Measurements from ENCODE around the gene PNKD.
A peak's percentile ranks its signal among the peaks of the same experiment; 100 is the strongest.

PNKD gene

GRCh38 chr2:218320704-218321336 lies 50.5 kb downstream of the PNKD start:
- no peak for DNase-seq

DNA sequence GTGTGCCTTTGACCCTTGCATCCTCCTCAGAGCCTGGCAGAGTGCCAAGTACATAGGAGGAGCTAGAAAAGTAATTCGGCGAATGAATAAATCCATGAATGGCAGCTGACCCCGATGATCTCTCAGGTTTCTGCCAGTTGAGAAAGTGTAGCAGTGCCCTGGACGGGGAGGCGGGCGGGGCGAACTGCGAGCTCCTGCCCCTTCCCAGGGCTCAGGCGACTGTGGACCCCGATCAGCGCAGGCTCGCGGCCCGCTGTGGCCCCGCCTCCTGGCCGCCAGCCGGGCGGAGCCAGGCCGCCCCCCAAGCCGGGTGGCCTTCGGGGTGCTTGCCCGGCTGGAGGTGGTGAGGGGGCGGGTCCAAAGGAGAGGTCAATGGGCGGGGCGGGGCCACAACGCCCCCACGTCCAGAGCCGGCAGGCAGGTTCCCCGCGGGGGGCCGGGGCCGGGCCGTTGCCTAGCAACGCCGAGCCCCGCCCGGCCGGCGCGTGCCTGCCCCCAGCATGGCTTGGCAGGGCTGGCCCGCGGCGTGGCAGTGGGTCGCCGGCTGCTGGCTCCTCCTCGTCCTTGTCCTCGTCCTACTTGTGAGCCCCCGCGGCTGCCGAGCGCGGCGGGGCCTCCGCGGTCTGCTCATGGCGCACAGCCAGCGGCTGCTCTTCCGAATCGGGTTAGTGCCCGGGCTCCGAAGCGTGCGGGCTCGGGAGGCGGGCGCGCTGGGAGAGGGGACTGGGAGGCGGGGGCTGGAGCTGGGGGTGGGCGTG lies 52.6 kb downstream of the PNKD start:
- DNase-seq: peak; percentile 37

GRCh38 chr2:218323526-218324472 lies 53.5 kb downstream of the PNKD start:
- no peak for DNase-seq

- DNase-seq: no peak
Observed at GRCh38 chr2:218325566-218326160, 55.3 kb downstream of the PNKD start.

DNA sequence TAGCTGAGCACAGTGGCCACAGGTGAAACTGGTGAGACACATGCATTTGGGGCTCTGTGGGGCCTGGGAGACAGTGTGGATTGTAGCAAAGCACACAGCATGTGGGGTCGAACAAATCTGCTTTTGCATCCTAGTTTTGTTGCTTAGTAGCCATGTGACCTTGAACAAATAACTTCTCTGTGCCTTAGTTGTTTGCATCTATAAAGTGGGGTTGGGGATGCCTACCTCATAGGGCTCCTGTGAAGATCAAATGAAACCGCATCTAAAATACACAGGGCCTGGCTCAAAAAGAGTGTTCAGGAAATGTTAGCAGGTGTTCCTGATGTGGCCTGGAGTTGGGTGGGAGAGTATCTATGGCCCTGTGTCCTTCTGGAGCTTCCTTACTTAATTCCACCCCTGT lies 56.0 kb downstream of the PNKD start:
- no peak for DNase-seq

DNA sequence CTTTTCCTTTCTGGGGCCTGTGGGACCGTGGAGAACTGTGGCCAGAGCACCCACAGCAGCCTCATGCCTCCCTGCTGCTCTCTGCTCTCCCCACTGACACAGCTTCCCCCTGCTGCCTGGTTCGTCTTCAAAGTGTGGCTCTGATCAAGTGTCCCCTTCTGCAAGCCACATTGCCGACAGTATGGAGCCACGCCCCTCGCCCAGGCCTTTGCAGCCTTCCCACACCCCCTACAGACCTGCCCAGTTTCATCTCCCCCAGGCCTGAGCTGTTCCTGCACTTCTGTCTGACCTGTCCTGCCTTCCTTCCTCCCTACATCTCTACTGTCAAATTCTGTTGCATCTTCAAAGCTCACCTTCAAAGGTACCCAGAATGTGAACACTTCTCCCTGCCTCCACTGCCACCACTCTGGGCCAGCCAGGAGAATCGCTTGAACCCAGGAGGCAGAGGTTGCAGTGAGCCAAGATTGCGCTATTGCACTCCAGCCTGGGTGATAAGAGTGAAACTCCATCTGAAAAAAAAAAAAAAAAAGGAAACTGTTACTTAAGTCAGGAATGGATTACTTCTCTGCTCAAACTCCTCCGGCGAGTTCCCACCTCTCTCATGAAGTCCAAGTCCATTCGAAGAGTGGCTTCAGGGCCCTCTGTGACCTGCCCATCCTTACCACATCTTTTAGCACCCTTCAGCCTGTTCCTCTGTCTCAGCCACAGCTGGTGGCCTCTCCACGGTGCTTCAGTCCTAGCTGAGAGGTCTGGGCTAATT lies 57.3 kb downstream of the PNKD start:
- no peak for DNase-seq

DNA sequence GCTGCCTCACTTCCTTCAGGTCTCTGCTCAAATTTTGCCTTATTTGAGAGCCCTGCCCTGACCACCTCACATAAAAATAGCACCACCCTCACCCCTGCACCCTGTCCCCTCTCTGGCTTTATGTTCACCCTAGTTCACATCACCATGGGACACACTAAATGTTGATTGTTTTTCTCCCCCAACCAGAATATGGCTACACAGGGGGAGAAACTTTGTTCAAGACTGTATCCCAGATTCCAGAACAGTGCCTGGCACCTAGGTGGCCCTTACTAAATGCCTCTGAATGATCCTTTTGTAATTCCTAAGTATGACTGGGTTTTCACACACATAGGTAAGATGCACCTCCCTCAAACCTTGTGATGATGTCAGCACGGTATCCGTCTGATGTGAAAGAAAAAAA lies 58.0 kb downstream of the PNKD start:
- DNase-seq: no peak

DNA sequence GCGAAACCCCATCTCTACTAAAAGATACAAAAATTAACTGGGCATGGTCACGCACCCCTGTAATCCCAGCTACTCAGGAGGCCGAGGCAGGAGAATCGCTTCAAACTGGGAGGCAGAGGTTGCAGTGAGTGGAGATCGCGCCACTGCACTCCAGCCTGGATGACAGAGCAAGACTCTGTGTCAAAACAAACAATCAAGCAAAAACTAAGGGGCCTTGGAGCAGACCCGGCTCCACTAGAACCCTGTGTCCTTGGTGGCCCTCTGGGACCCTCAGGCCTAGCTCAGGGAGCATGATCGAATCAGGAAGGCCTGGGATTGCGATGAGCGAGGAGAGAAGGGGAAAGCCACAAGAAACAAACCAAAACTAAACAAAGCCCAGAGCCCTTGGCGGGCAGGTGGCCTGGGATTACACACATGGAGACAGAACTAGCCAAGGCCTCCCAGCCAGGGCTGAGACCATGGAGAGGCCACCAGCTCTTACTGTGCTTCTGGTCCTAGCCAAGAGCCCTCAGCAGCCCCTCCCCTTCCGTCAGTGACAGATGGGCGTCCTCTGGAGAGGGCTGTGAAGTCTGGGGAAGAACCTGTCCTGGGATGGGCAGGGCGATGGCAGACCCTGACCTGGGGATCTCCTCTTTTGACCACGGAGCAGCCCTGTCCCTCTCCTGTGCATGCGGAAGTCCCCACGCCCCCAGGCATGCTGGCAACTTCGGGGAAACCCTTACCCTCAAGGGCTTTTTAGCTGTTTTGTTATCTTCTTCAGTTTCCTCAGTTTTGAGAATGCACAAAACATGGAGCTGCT lies 58.9 kb downstream of the PNKD start:
- no peak for DNase-seq

DNA sequence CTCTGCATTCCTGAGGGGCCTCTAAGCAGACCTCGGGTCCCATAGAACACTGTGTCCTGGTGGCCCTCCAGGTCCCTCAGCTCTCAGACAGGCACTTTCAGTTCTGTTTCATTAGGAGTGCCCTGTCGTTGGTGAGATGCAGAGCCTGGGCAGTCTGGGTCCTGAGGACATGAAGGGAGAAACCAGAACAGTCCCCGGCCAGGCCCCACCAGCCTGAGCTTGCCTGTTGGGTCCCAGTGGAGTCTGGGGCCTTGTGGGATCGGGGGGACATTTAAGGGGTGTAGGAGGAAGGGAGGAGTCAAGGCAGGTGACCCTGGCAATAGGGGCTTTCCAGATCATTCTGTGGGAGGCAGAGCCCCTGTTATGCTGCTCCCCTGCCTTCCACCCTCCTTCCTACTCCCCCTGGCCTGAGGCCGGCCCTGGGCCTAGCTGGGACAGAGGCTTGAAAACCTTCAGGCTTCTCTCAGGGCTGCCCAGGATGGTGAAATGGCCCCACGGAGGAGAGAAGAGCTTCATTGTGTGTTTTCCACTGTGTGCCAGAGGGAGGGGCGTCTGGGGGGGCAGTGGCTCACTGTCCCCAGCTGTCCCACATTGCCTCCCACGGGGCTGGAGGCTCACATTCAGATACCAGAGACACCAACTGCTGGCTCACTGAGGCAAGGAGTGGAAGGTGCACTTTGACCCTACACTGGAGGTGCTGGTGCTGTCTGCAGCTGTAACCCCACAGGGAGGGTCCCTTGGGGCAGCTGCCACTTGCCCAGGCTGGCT lies 59.7 kb downstream of the PNKD start:
- DNase-seq: no peak

- DNase-seq: no peak
Observed at GRCh38 chr2:218331745-218332144, 61.4 kb downstream of the PNKD start.

- no peak for DNase-seq
Observed at GRCh38 chr2:218332288-218332687, 62.0 kb downstream of the PNKD start.

- no peak for DNase-seq
Observed at GRCh38 chr2:218332920-218333645, 62.8 kb downstream of the PNKD start.

DNA sequence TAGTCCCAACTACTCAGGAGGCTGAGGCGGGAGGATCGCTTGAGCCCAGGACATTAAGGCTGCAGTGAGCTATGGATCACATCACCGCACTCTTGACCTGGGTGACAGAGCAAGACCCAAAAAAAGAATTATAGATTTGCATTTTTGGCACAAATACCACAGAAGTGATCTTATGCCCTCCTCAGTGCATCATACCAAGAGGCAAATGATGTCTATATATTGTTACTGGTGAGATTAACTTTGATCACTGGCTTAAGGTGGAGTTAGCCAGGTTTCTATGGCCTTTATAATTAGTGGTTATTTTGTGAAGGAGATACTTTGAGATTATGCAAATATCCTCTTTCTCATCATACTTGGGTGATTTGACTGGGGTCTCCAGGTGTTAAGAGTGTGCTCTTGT lies 64.2 kb downstream of the PNKD start:
- no peak for DNase-seq

DNA sequence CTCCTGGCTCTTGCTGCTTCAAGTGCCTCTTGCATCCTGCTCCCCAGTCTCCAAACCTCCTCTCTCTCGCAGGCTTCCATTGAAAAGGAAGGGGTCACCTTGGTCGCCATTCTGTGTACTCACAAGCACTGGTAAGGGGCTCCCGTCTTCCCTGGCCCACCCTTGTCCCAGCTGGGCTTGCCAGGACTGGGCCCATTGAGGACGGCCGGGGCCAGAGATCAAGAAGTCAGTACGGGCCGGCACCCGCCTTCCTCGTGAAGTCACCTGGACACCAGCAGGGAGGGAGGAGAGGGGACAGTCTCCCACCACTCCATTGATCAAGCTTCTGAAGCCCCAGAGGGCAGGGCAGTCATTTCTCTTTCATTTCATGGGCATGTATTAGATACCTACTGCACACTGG lies 70.3 kb downstream of the PNKD start:
- no peak for DNase-seq

DNA sequence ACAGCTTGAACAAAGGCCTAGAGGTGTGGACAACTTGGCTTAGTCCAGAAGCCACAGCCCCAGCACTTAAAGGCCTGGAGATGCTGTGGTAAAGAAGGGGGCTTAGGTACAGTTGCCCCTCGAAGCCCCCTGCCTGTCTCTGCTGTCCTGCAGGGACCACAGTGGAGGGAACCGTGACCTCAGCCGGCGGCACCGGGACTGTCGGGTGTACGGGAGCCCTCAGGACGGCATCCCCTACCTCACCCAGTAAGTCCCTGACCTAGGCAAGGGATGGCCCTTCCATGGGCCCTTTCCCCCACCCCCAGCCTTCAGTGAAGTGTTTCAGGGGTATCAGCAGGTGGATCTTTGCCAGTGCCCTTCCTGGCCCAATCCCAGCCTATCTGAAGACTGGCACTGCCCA lies 71.1 kb downstream of the PNKD start:
- DNase-seq: no peak

- DNase-seq: no peak
Observed at GRCh38 chr2:218342837-218343236, 72.5 kb downstream of the PNKD start.

GRCh38 chr2:218343591-218343990 lies 73.3 kb downstream of the PNKD start:
- no peak for DNase-seq

DNA sequence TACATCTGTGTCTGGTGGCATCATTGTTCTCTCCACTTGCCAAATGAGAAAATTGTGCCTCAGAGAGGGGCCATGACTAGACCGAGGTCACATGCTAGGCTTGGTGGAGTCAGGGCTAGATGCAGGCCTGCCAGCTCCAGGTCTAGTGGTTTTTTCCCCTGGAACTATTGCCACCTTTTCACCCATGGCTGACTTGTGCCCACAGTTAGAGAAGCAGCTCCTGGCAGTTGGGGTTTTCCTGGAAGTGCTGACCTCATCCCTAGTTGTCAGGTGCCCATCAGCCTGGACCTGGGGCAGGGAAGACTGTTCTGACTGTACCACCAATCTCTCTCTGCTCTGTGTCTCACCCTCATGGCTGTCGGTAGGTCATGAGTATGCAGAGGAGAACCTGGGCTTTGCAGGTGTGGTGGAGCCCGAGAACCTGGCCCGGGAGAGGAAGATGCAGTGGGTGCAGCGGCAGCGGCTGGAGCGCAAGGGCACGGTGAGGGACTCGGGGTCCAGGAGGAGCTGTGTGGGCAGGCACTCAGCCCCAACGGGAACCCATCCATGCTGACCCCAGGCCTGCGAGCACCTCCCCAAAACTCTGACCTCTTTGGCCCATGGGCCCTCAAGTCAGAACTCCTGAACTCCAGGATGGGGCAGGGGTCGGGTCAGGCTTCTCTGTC lies 73.9 kb downstream of the PNKD start:
- no peak for DNase-seq

- no peak for DNase-seq
Observed at GRCh38 chr2:218344755-218345417, 74.6 kb downstream of the PNKD start.
